BE2C (cell line): ENCODE measurements around the gene YAP1.

Experiments
- DNase-seq: peaks from one replicate; pipeline ENCODE4 v3.0.0-alpha.2; 2020
- H3K27me3 ChIP-seq: fragments of 250-450 bp; sonication (Bioruptor Pico); 2 replicates; pipeline ENCODE4 v1.5.1; 2020; ENCODE audit warnings: mild to moderate bottlenecking
- H3K36me3 ChIP-seq: fragments of 250-450 bp; sonication (Bioruptor Pico); 2 replicates; pipeline ENCODE4 v1.5.1; 2020; ENCODE audit warnings: mild to moderate bottlenecking
- H3K4me1 ChIP-seq: fragments of 250-450 bp; sonication (Bioruptor Pico); 2 replicates; pipeline ENCODE4 v1.5.1; 2020
- H3K4me3 ChIP-seq: 2 replicates; pipeline ENCODE4 v1.5.1; 2011; ENCODE audit warnings: low read depth, low read length
- H3K9me3 ChIP-seq: fragments of 250-450 bp; sonication (Bioruptor Pico); 2 replicates; pipeline ENCODE4 v1.5.1; 2020
- TF ChIP-seq, protein P1 (sequence below): IDR thresholded peaks from 2 replicates; pipeline ENCODE4 v1.5.1; 2012; ENCODE audit warnings: mild to moderate bottlenecking, low read depth, low read length

The YAP1 gene

DNA sequence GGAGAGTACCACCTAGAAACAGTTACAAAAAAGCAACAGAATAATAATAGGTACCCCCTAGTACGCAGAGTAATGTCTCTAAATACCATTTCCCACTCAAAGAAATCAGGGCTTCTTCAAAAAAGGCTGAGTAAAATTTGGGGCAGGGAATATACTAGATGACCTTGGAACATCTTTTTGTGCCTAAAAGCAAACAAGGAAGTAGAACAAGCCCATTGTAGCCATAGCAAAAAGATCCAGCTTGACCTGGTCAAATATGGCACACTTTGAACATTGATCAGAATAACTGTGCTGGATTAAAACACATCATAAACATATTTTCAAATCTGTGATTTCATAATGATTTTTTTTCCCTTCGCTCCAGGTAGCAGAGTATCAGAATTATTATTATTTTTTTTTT lies 91.5 kb downstream of the YAP1 start:
- TF ChIP-seq, protein P1, sequence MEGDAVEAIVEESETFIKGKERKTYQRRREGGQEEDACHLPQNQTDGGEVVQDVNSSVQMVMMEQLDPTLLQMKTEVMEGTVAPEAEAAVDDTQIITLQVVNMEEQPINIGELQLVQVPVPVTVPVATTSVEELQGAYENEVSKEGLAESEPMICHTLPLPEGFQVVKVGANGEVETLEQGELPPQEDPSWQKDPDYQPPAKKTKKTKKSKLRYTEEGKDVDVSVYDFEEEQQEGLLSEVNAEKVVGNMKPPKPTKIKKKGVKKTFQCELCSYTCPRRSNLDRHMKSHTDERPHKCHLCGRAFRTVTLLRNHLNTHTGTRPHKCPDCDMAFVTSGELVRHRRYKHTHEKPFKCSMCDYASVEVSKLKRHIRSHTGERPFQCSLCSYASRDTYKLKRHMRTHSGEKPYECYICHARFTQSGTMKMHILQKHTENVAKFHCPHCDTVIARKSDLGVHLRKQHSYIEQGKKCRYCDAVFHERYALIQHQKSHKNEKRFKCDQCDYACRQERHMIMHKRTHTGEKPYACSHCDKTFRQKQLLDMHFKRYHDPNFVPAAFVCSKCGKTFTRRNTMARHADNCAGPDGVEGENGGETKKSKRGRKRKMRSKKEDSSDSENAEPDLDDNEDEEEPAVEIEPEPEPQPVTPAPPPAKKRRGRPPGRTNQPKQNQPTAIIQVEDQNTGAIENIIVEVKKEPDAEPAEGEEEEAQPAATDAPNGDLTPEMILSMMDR = no peak
- Histone ChIP-seq H3K4me3 (no peak overlapping the region), H3K36me3 (no peaks in the 10 kb centered on the region), H3K4me1 (no peaks in the 10 kb centered on the region), H3K27me3 (peaks cover 9% of the 10 kb centered on the region), H3K9me3 (no peaks in the 10 kb centered on the region)
- DNase-seq = no peak

DNA sequence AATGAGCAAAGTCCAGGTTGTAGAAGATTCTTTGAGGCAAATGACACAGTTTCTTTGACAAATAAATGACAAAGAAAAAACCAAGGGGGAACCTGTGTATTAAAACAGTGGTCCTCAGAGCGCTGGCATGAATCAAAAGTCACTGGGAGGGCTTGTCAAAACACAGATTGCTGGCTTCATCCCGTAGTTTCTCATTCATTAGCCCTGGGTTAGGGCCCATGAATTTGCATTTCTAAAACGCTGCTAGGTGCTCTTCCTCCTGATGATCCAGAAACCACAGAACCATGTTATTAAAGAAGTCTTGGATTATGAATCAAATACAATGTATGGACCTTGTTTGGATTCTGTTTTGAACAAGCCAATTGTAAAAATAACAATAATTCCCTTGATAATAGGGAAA lies 92.7 kb downstream of the YAP1 start:
- no peaks in the 10 kb centered on the region for H3K4me1 ChIP-seq
- H3K4me3 ChIP-seq = no peak overlapping the region
- no peak for DNase-seq
- H3K9me3 ChIP-seq = no peaks in the 10 kb centered on the region
- H3K27me3 ChIP-seq = peaks cover 12% of the 10 kb centered on the region
- H3K36me3 ChIP-seq = no peaks in the 10 kb centered on the region
- TF ChIP-seq, protein P1 = no peak

DNA sequence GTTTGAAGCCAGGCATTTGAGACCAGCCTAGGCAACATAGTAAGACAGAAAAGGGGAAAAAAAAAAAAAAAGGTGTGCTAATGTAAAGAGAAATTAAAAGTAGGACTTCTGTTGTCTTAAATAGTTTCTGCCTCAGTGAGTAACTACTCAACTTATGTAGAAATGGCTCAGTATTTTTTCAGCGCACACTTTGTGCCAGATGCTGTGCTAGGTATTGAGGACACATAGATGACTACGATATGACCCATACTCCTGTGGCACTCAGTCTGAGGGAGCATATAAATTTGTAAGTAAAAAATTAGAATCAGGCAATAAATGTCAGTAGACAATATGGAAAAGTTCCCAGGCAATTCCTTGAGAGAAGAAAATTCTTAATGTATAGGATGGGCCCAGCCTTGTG lies 93.9 kb downstream of the YAP1 start:
- H3K27me3 ChIP-seq = peaks cover 14% of the 10 kb centered on the region
- TF ChIP-seq, protein P1 = no peak
- no peak overlapping the region for H3K4me3 ChIP-seq
- no peak for DNase-seq
- H3K4me1 ChIP-seq = no peaks in the 10 kb centered on the region
- no peaks in the 10 kb centered on the region for H3K36me3 ChIP-seq
- no peaks in the 10 kb centered on the region for H3K9me3 ChIP-seq

DNA sequence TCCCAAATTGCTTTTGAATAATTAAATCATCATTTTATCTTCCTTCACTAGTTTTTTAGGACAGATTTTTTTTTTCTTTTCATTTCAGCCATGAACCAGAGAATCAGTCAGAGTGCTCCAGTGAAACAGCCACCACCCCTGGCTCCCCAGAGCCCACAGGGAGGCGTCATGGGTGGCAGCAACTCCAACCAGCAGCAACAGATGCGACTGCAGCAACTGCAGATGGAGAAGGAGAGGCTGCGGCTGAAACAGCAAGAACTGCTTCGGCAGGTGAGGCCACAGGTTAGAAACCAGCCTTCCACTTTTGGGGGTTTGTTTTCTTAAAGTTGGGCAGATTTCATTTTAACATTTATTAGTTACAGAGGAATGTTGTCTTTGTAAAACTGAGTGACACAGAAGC lies 95.6 kb downstream of the YAP1 start:
- no peaks in the 10 kb centered on the region for H3K36me3 ChIP-seq
- no peaks in the 10 kb centered on the region for H3K4me1 ChIP-seq
- H3K27me3 ChIP-seq = peaks cover 23% of the 10 kb centered on the region
- DNase-seq = no peak
- H3K9me3 ChIP-seq = no peaks in the 10 kb centered on the region; the same call in 1 of the 2 replicates
- no peak overlapping the region for H3K4me3 ChIP-seq
- TF ChIP-seq, protein P1 = no peak

DNA sequence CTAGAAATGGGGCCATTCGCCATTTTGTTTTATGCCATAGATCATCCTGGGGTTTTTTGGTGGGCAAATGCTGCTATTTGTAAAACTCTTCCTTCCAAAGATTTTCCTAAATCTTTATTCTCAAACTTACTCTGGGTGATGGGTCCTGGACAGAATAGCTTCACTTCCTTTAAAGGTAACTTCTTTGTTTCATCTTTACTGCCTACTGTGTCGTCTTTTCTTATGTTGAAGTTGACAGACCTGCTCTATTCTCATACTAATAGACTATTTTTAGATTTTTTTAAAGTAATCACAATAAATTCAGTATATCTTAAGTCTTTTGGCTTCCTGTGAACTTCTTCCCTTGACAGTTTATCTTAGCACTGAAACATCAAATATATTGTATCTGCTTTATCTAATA lies 98.6 kb downstream of the YAP1 start:
- no peaks in the 10 kb centered on the region; the same call in 1 of the 2 replicates for H3K9me3 ChIP-seq
- peaks cover 27% of the 10 kb centered on the region for H3K27me3 ChIP-seq
- TF ChIP-seq, protein P1 = no peak
- H3K4me3 ChIP-seq = no peak overlapping the region
- no peak for DNase-seq
- no peaks in the 10 kb centered on the region for H3K4me1 ChIP-seq
- H3K36me3 ChIP-seq = no peaks in the 10 kb centered on the region

DNA sequence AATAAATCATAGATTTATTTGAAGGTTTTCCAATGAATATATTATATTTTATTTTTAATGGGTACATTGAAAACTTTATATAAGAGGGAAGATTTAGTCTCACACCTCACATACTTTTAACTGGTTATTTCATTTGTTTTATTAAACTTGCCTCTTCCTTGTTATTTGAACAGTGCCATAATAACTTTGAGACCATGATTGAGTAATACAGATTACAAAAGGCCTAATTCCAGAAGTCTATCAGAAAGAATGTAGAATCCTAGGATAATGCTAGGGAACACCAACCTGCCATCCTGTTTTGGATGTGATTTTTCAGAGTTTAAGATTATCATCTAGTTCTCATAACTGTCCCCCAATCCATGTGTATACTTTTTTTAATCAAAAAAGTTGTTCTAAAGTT lies 104.4 kb downstream of the YAP1 start:
- DNase-seq = no peak
- Histone ChIP-seq H3K36me3 (no peaks in the 10 kb centered on the region), H3K27me3 (peaks cover 37% of the 10 kb centered on the region), H3K4me3 (no peak overlapping the region), H3K9me3 (no peaks in the 10 kb centered on the region; the same call in 1 of the 2 replicates), H3K4me1 (no peaks in the 10 kb centered on the region)
- TF ChIP-seq, protein P1 = no peak
